Endodermal cell (in vitro differentiated cells): Measurements from ENCODE around the gene KDM6A. TPM values are rescaled to one million over a fixed set of nuclear protein-coding genes. Genes with fewer than 3 reads are reported as not detected.

Experiments
- DNase-seq: peaks from one replicate; pipeline ENCODE4 v3.0.0-alpha.2; 2017
- H3K27ac ChIP-seq: 2 replicates; pipeline ENCODE4 v1.5.1; 2013; ENCODE audit warnings: mild to moderate bottlenecking, low read depth, low read length, moderate library complexity
- H3K27me3 ChIP-seq: 2 replicates; pipeline ENCODE4 v1.6.1; 2013; ENCODE audit warnings: mild to moderate bottlenecking, low read length, moderate library complexity; ENCODE audit not compliant: insufficient read depth, control insufficient read depth, poor library complexity, severe bottlenecking
- H3K36me3 ChIP-seq: 2 replicates; pipeline ENCODE4 v1.7.0; 2013; ENCODE audit warnings: mild to moderate bottlenecking, low read length, moderate library complexity; ENCODE audit not compliant: control insufficient read depth, insufficient read depth
- H3K4me1 ChIP-seq: one replicate; pipeline ENCODE4 v1.7.0; 2013; ENCODE audit warnings: low read length; ENCODE audit not compliant: control insufficient read depth, insufficient read depth
- H3K4me3 ChIP-seq: 2 replicates; pipeline ENCODE4 v1.5.1; 2013; ENCODE audit warnings: mild to moderate bottlenecking, low read length, moderate library complexity
- H3K9ac ChIP-seq: 2 replicates; pipeline ENCODE4 v1.6.1; 2013; ENCODE audit warnings: mild to moderate bottlenecking, low read length, moderate library complexity; ENCODE audit not compliant: poor library complexity, severe bottlenecking; ENCODE audit errors: extremely low read depth
- H3K9me3 ChIP-seq: 2 replicates; pipeline ENCODE4 v1.6.1; 2013; ENCODE audit warnings: mild to moderate bottlenecking, low read length, moderate library complexity; ENCODE audit not compliant: control insufficient read depth
- H3K27ac Mint-ChIP-seq: 2 replicates; pipeline ENCODE4 v1.8.0; 2020; ENCODE audit warnings: mixed read lengths
- H3K27me3 Mint-ChIP-seq: 2 replicates; pipeline ENCODE4 v1.8.0; 2021; ENCODE audit warnings: mild to moderate bottlenecking, mixed read lengths; ENCODE audit not compliant: insufficient read depth
- H3K36me3 Mint-ChIP-seq: 2 replicates; pipeline ENCODE4 v1.8.0; 2020; ENCODE audit warnings: low read depth, mixed read lengths
- H3K4me1 Mint-ChIP-seq: 2 replicates; pipeline ENCODE4 v1.8.0; 2020; ENCODE audit warnings: mixed read lengths
- H3K4me3 Mint-ChIP-seq: 2 replicates; pipeline ENCODE4 v1.8.0; 2020; ENCODE audit warnings: mild to moderate bottlenecking, moderate library complexity, mixed read lengths
- H3K9me3 Mint-ChIP-seq: 2 replicates; pipeline ENCODE4 v1.8.0; 2020; ENCODE audit warnings: mild to moderate bottlenecking, mixed read lengths
- CTCF ChIP-seq: fragments of 200-600 bp; sonication (generic); conservative IDR thresholded peaks from 2 replicates; pipeline ENCODE4 v1.5.0; 2021; ENCODE audit warnings: antibody characterized with exemption, mild to moderate bottlenecking
- WGBS, 2 experiments: methylation state at CpG; one replicate each; pipeline versions ENCODE4 v1.1.5 to v1.1.7; 2013; ENCODE audit warnings: missing lambda C conversion rate in 2 of 2, mixed read lengths in 1 of 2; ENCODE audit not compliant: insufficient coverage in 1 of 2, insufficient read length in 1 of 2; 5-methylcytosine and 5-hydroxymethylcytosine counted together
- total RNA-seq, 2 donors: library from RNA; stranded (reverse); fragmentation: NEBNext Ultra II Directional in 1 of 2; extraction: Animal tissue kit (Norgen Biotek cat#: 25700) in 1 of 2; gene quantifications; 2 replicates in 1 of 2; 3 replicates in 1 of 2; pipeline ENCODE4 v1.2.1, GENCODE V29; 2021

KDM6A gene
- total RNA-seq, 2 donors from 2014 or later = 62.1 to 64.6 TPM

GRCh38 chrX:45007598-45007997 lies 134.6 kb downstream of the KDM6A start:
- Histone ChIP-seq H3K9ac (no peak overlapping the region), H3K27me3 (no peaks in the 10 kb centered on the region), H3K36me3 (peaks cover 25% of the 10 kb centered on the region), H3K4me1 (no peaks in the 10 kb centered on the region), H3K4me3 (no peak overlapping the region), H3K27ac (no peak overlapping the region), H3K9me3 (no peaks in the 10 kb centered on the region)
- 96% methylated on average over 3 of the region's 3 CpGs; no CpG with 5 or more reads in 1 of the 2 experiments for WGBS, 2 experiments
- Mint-ChIP-seq H3K4me1 (peaks cover 2% of the 10 kb centered on the region), H3K36me3 (peaks cover 43% of the 10 kb centered on the region), H3K27me3 (no peaks in the 10 kb centered on the region), H3K9me3 (peaks cover 52% of the 10 kb centered on the region), H3K27ac (no peak overlapping the region), H3K4me3 (no peak overlapping the region)
- no peak for TF ChIP-seq CTCF
- no peak for DNase-seq

- H3K9me3 ChIP-seq = no peaks in the 10 kb centered on the region
- no peak overlapping the region for H3K4me3 Mint-ChIP-seq
- peaks cover 2% of the 10 kb centered on the region for H3K4me1 Mint-ChIP-seq
- TF ChIP-seq CTCF = no peak
- peaks cover 52% of the 10 kb centered on the region for H3K9me3 Mint-ChIP-seq
- H3K27me3 Mint-ChIP-seq = no peaks in the 10 kb centered on the region
- WGBS, 2 experiments = 85% methylated on average over 3 of the region's 3 CpGs; no CpG with 5 or more reads in 1 of the 2 experiments
- no peak for DNase-seq
- peaks cover 37% of the 10 kb centered on the region for H3K36me3 Mint-ChIP-seq
- H3K27me3 ChIP-seq = no peaks in the 10 kb centered on the region
- H3K27ac Mint-ChIP-seq = no peak overlapping the region
- peaks cover 41% of the 10 kb centered on the region for H3K36me3 ChIP-seq
- no peak overlapping the region for H3K27ac ChIP-seq
- no peak overlapping the region for H3K9ac ChIP-seq
- H3K4me1 ChIP-seq = no peaks in the 10 kb centered on the region
- no peak overlapping the region for H3K4me3 ChIP-seq
These were observed 136.5 kb downstream of the KDM6A start for GRCh38 chrX:45009371-45010000.

- no peaks in the 10 kb centered on the region for H3K9me3 ChIP-seq
- TF ChIP-seq CTCF = no peak
- no peak overlapping the region for H3K27ac ChIP-seq
- H3K9me3 Mint-ChIP-seq = peaks cover 43% of the 10 kb centered on the region
- no peaks in the 10 kb centered on the region for H3K4me1 ChIP-seq
- H3K4me3 ChIP-seq = no peak overlapping the region
- H3K4me3 Mint-ChIP-seq = no peak overlapping the region
- no peak overlapping the region for H3K27ac Mint-ChIP-seq
- no peaks in the 10 kb centered on the region for H3K27me3 ChIP-seq
- DNase-seq = no peak
- H3K9ac ChIP-seq = no peak overlapping the region
- peaks cover 2% of the 10 kb centered on the region for H3K4me1 Mint-ChIP-seq
- no peaks in the 10 kb centered on the region for H3K27me3 Mint-ChIP-seq
- H3K36me3 ChIP-seq = peaks cover 41% of the 10 kb centered on the region
- H3K36me3 Mint-ChIP-seq = peaks cover 26% of the 10 kb centered on the region
These were observed 138.1 kb downstream of the KDM6A start for GRCh38 chrX:45011131-45011530.
